Measurements from ENCODE around the gene KLHL29. TPM values are rescaled to one million over a fixed set of nuclear protein-coding genes. Genes with fewer than 3 reads are reported as not detected.

Gene KLHL29
- total and polyA plus RNA-seq, 5 donors from 2014 or later, result 0.09 to 1.3 (median 0.24) TPM

DNA sequence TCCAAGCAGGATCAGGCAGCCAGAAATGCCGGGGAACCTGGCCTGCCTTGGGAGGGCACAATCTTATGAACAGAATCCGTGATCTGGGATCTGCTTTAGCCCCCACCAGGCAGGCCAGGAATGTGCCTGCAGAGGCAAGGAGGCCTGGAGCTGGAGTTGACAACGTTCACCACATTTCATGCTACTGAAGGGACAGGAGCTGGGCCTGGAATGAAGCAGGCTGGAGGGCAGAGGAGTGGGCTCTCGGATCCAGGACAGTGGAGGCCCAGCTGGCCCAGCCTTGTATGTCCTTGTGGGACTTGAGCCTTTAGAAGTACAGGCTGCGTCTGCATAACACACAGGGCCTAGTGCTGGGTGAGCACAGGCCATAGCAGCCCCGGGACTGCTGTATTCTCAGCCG lies 91.8 kb downstream of the KLHL29 start:
- no peak overlapping the region for H3K4me3 Mint-ChIP-seq
- no peak overlapping the region for H3K27ac ChIP-seq (ENCODE audit: insufficient read depth, low read length, poor library complexity, severe bottlenecking)
- H3K4me3 ChIP-seq (ENCODE audit: low read depth, low read length), result no peak overlapping the region
- no peaks in the 10 kb centered on the region for H3K27me3 ChIP-seq (ENCODE audit: control insufficient read depth, insufficient read depth, low read length)
- H3K9me3 ChIP-seq (ENCODE audit: control insufficient read depth in 2 of 2, low read length in 2 of 2), result no peaks in the 10 kb centered on the region
- ATAC-seq (ENCODE audit: low read depth in 2 of 2), result no peak
- no peaks in the 10 kb centered on the region for H3K4me1 Mint-ChIP-seq
- H3K27me3 Mint-ChIP-seq, result peaks cover 12% of the 10 kb centered on the region
- H3K36me3 ChIP-seq (ENCODE audit: control insufficient read depth, insufficient read depth, low read length), result no peaks in the 10 kb centered on the region
- H3K27ac Mint-ChIP-seq, result peak overlapping the region in 1 of 3 donors; percentile 8
- peaks cover 0 to 2% (median 0%) of the 10 kb centered on the region in 7 donors for H3K9me3 Mint-ChIP-seq
- H3K4me1 ChIP-seq (ENCODE audit: control insufficient read depth, insufficient read depth, low read length, poor library complexity, severe bottlenecking), result no peaks in the 10 kb centered on the region
- no peak for DNase-seq
- H3K36me3 Mint-ChIP-seq, result no peaks in the 10 kb centered on the region

DNA sequence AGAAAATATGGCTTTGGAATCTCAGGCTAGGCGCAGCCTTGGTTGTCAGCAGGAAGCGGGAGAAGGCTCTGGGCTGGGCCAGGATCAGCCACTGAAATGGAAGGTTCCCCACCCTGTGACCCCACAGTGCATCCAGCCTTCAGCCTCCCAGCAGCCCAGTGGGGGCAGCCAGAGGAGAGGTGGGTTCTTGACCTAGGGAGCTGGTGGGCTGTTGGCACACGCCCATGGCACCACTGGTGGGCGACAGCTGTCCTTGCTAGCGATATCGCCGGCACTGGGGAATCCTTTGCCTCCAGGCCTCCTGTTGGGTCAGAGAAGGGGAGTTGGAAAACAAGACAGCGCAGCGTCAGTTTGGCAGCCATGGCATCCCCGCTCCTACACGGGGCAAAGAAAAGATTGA lies 92.4 kb downstream of the KLHL29 start:
- no peaks in the 10 kb centered on the region for H3K27me3 ChIP-seq (ENCODE audit: control insufficient read depth, insufficient read depth, low read length)
- no peaks in the 10 kb centered on the region for H3K36me3 Mint-ChIP-seq
- H3K4me3 ChIP-seq (ENCODE audit: low read depth, low read length), result no peak overlapping the region
- peaks cover 12% of the 10 kb centered on the region for H3K27me3 Mint-ChIP-seq
- no peak for DNase-seq
- H3K4me1 ChIP-seq (ENCODE audit: control insufficient read depth, insufficient read depth, low read length, poor library complexity, severe bottlenecking), result no peaks in the 10 kb centered on the region
- no peak overlapping the region for H3K27ac Mint-ChIP-seq
- H3K36me3 ChIP-seq (ENCODE audit: control insufficient read depth, insufficient read depth, low read length), result no peaks in the 10 kb centered on the region
- no peak overlapping the region for H3K27ac ChIP-seq (ENCODE audit: insufficient read depth, low read length, poor library complexity, severe bottlenecking)
- peaks cover 0 to 2% (median 0%) of the 10 kb centered on the region in 7 donors for H3K9me3 Mint-ChIP-seq
- no peaks in the 10 kb centered on the region for H3K4me1 Mint-ChIP-seq
- H3K4me3 Mint-ChIP-seq, result no peak overlapping the region
- no peaks in the 10 kb centered on the region for H3K9me3 ChIP-seq (ENCODE audit: control insufficient read depth in 2 of 2, low read length in 2 of 2)
- no peak for ATAC-seq (ENCODE audit: low read depth in 2 of 2)

DNA sequence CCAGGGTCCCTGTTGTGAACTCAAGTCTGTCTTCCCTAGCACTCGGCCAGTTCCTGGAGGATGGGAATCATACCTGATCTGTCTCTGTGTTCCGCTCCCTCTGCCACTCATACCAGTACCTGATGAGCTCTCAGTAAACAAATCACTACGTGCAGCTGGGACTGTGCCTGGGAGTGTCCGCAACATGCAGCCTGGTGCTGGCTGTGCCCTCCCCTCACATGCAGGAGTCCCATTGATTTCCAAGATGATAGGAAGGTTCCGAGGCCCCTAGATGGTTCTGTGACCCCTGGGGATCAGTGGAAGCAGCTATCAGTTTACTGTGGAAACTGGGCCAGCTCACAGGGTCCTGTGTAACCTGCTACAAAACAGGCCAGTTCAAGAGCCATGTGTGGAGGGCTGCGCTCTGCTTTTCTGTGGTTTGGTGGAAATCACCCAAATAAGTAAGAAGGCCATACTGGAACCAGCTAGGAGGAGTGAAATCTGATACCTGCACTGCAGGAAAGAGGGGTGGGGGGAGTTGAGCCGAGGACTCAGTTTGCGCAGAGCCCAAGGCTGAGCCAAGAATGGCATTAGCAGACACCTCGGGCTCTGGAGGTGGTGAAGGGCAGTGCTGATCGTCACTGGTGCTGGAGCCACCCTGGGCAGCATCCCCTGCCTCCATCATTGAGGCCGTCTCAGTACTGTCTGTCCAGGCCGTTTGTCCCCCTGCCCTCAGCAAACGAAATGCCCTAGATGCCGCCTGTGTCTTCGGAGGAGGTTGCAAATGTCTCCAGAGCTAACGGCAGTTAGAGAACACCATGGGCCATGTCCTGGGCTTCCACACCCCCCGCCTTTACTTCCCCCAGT lies 93.3 kb downstream of the KLHL29 start:
- Histone ChIP-seq H3K36me3 (ENCODE audit: control insufficient read depth, insufficient read depth, low read length) (no peaks in the 10 kb centered on the region), H3K4me3 (ENCODE audit: low read depth, low read length) (no peak overlapping the region), H3K27ac (ENCODE audit: insufficient read depth, low read length, poor library complexity, severe bottlenecking) (no peak overlapping the region), H3K27me3 (ENCODE audit: control insufficient read depth, insufficient read depth, low read length) (no peaks in the 10 kb centered on the region), H3K4me1 (ENCODE audit: control insufficient read depth, insufficient read depth, low read length, poor library complexity, severe bottlenecking) (no peaks in the 10 kb centered on the region), H3K9me3 (ENCODE audit: control insufficient read depth in 2 of 2, low read length in 2 of 2) (no peaks in the 10 kb centered on the region)
- ATAC-seq (ENCODE audit: low read depth in 2 of 2) (no peak), DNase-seq (no peak)
- no peak overlapping the region for H3K4me3 Mint-ChIP-seq
- no peaks in the 10 kb centered on the region for H3K36me3 Mint-ChIP-seq
- H3K4me1 Mint-ChIP-seq, result no peaks in the 10 kb centered on the region
- H3K27me3 Mint-ChIP-seq, result peaks cover 5% of the 10 kb centered on the region
- peaks cover 0 to 2% (median 0%) of the 10 kb centered on the region in 7 donors for H3K9me3 Mint-ChIP-seq
- H3K27ac Mint-ChIP-seq, result peak overlapping the region in 1 of 3 donors; percentile 26

DNA sequence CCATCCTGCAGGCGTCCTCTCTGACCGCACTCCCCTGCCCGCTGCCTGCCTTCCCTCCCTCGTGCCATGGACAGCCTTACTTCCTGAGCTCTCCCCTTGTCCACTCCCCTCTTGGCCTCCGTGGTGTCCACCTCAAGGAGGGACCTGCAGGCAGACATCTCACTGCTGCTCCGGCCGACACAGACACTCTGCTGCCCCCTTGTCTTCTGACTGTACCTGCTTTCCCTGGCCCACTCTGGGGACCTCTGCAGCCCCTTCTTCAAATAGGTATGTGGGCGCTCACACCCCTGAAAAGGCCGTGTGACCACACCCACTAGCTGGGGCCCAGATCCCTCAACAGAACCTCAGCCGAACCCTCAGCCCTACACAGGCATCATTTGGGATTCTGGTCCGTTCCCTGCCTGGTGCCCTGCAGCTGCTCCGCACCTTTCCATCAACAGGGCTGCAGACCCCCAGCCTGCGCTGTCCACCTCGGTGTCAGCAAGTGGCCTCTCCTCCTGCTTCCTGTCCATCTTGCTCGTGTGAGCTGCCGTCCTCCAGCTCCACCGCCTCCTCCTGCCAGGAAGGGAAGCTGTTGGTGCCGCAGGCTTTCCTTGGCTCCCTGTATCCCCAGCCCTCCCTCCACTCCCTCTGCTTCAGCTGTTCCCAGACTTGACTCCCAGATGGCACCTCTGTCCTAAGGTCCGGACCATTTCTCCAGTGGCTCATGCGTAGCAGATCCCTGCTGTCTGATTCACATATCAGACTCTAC lies 94.1 kb downstream of the KLHL29 start:
- ATAC-seq (ENCODE audit: low read depth in 2 of 2) (no peak), DNase-seq (no peak)
- no peak overlapping the region for H3K4me3 ChIP-seq (ENCODE audit: low read depth, low read length)
- no peak overlapping the region for H3K4me3 Mint-ChIP-seq
- H3K27ac ChIP-seq (ENCODE audit: insufficient read depth, low read length, poor library complexity, severe bottlenecking), result no peak overlapping the region
- H3K27me3 Mint-ChIP-seq, result peaks cover 5% of the 10 kb centered on the region
- no peaks in the 10 kb centered on the region for H3K4me1 Mint-ChIP-seq
- no peaks in the 10 kb centered on the region for H3K9me3 ChIP-seq (ENCODE audit: control insufficient read depth in 2 of 2, low read length in 2 of 2)
- H3K36me3 ChIP-seq (ENCODE audit: control insufficient read depth, insufficient read depth, low read length), result no peaks in the 10 kb centered on the region
- peaks cover 0 to 2% (median 0%) of the 10 kb centered on the region in 7 donors for H3K9me3 Mint-ChIP-seq
- H3K27ac Mint-ChIP-seq, result no peak overlapping the region
- H3K36me3 Mint-ChIP-seq, result no peaks in the 10 kb centered on the region
- no peaks in the 10 kb centered on the region for H3K27me3 ChIP-seq (ENCODE audit: control insufficient read depth, insufficient read depth, low read length)
- no peaks in the 10 kb centered on the region for H3K4me1 ChIP-seq (ENCODE audit: control insufficient read depth, insufficient read depth, low read length, poor library complexity, severe bottlenecking)

DNA sequence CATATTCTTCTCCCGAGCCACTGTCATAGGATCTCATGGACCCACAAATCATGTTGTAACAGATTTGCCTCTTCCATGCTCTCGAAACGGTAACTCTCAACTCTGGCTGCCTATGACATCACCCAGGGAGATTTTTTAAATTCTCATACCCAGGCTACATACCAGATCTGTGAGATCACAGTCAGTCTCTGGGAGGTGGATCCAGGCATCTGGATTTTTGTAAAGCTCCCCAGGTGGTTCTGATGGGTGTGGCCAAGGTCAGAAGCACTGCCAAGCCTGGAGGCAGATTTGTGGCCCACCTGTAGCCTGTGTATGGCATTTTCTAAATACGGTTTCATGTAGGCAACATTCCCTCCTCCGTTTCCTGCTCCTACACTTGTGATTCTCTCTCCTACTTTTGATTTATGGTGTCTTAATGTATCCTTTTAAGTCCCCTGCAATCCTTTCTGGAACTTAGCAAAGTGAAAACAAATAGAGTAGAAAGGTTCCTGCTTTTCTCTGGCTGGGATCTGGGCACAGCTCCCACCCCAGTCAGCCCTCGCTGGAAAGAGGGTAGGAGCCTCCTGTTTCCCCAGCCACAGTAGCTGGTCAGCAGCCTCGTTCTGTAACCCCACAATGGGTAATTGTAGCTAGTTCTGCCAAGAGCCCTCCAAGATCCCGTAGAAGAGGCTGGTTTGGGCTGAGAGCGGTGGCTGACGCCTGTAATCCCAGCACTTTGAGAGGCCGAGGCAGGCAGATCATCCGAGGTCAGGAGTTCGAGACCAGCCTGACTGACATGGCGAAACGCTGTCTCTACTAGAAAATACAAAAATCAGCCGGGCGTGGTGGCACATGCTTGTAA lies 96.2 kb downstream of the KLHL29 start:
- Histone ChIP-seq H3K9me3 (ENCODE audit: control insufficient read depth in 2 of 2, low read length in 2 of 2) (no peaks in the 10 kb centered on the region), H3K4me1 (ENCODE audit: control insufficient read depth, insufficient read depth, low read length, poor library complexity, severe bottlenecking) (no peaks in the 10 kb centered on the region), H3K4me3 (ENCODE audit: low read depth, low read length) (no peak overlapping the region), H3K27ac (ENCODE audit: insufficient read depth, low read length, poor library complexity, severe bottlenecking) (no peak overlapping the region), H3K27me3 (ENCODE audit: control insufficient read depth, insufficient read depth, low read length) (no peaks in the 10 kb centered on the region), H3K36me3 (ENCODE audit: control insufficient read depth, insufficient read depth, low read length) (no peaks in the 10 kb centered on the region)
- ATAC-seq (ENCODE audit: low read depth in 2 of 2) (no peak), DNase-seq (no peak)
- Mint-ChIP-seq H3K36me3 (no peaks in the 10 kb centered on the region), H3K9me3 (peaks cover 0 to 2% (median 0%) of the 10 kb centered on the region in 7 donors), H3K4me1 (no peaks in the 10 kb centered on the region), H3K27me3 (peaks cover 5% of the 10 kb centered on the region), H3K27ac (no peak overlapping the region), H3K4me3 (no peak overlapping the region)

DNA sequence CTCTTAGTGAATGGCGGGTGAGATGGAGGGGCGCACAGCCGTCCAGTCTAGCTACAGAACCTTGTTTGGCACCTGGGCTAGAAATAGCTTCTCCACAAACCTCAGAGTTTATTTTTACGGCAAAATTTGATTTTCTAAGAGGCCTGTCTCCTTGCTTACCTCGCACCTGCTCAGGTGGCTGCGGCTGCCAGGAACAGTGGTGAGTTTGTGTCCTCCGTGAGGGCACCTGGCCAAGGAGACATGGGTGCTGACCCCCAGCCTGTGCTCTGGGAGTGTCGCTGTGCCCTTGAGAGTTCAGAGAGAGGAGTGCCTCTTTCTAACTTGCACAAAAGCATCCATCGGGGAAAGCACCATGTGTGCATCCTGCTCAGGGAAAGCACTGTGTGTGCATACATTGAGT lies 97.2 kb downstream of the KLHL29 start:
- Histone ChIP-seq H3K4me3 (ENCODE audit: low read depth, low read length) (no peak overlapping the region), H3K27me3 (ENCODE audit: control insufficient read depth, insufficient read depth, low read length) (no peaks in the 10 kb centered on the region), H3K27ac (ENCODE audit: insufficient read depth, low read length, poor library complexity, severe bottlenecking) (no peak overlapping the region), H3K9me3 (ENCODE audit: control insufficient read depth in 2 of 2, low read length in 2 of 2) (no peaks in the 10 kb centered on the region), H3K4me1 (ENCODE audit: control insufficient read depth, insufficient read depth, low read length, poor library complexity, severe bottlenecking) (no peaks in the 10 kb centered on the region), H3K36me3 (ENCODE audit: control insufficient read depth, insufficient read depth, low read length) (no peaks in the 10 kb centered on the region)
- no peak overlapping the region for H3K4me3 Mint-ChIP-seq
- H3K27ac Mint-ChIP-seq, result no peak overlapping the region
- DNase-seq, result no peak
- no peak for ATAC-seq (ENCODE audit: low read depth in 2 of 2)
- no peaks in the 10 kb centered on the region for H3K4me1 Mint-ChIP-seq
- H3K9me3 Mint-ChIP-seq, result peaks cover 0 to 2% (median 0%) of the 10 kb centered on the region in 7 donors
- H3K36me3 Mint-ChIP-seq, result no peaks in the 10 kb centered on the region
- H3K27me3 Mint-ChIP-seq, result peaks cover 5% of the 10 kb centered on the region

DNA sequence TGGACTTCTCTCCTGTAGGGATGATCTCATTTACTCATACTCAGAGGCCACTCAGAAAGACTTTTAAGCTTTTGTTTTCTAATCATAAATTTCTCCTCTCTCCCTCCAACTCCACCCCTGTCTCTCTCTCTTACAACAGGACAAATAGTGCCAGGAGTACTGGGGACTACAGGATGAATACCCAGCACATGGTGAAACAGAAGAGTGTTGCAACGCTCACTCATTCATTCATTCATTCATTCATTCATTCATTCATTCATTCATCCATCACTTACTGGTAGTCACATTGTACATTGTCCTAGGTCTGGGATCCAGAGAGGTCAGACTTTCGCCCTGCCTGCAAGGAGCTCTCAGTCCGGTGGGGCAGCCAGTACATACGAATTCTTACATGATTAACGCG lies 97.6 kb downstream of the KLHL29 start:
- ATAC-seq (ENCODE audit: low read depth in 2 of 2) (no peak), DNase-seq (no peak)
- no peaks in the 10 kb centered on the region for H3K4me1 Mint-ChIP-seq
- no peak overlapping the region for H3K4me3 Mint-ChIP-seq
- H3K9me3 Mint-ChIP-seq, result peaks cover 0 to 2% (median 0%) of the 10 kb centered on the region in 7 donors
- Histone ChIP-seq H3K27me3 (ENCODE audit: control insufficient read depth, insufficient read depth, low read length) (no peaks in the 10 kb centered on the region), H3K27ac (ENCODE audit: insufficient read depth, low read length, poor library complexity, severe bottlenecking) (no peak overlapping the region), H3K36me3 (ENCODE audit: control insufficient read depth, insufficient read depth, low read length) (no peaks in the 10 kb centered on the region), H3K9me3 (ENCODE audit: control insufficient read depth in 2 of 2, low read length in 2 of 2) (no peaks in the 10 kb centered on the region), H3K4me1 (ENCODE audit: control insufficient read depth, insufficient read depth, low read length, poor library complexity, severe bottlenecking) (no peaks in the 10 kb centered on the region), H3K4me3 (ENCODE audit: low read depth, low read length) (no peak overlapping the region)
- no peaks in the 10 kb centered on the region for H3K36me3 Mint-ChIP-seq
- peaks cover 5% of the 10 kb centered on the region for H3K27me3 Mint-ChIP-seq
- no peak overlapping the region for H3K27ac Mint-ChIP-seq
